Activated T-cell treated with anti-CD3 and anti-CD28 coated beads, Interleukin-2, amount 50 U/mL, for 4 hours (primary cell): ENCODE data around the gene HCST. TPM values are rescaled to one million over a fixed set of nuclear protein-coding genes. Genes with fewer than 3 reads are reported as not detected.

Experiments
- ATAC-seq, 2 donors: fragments of 200-7000 bp; cut with Tn5 transposase; one replicate each; pipeline ENCODE4 v1.10.0; 2021
- DNase-seq: peaks from one replicate; pipeline ENCODE4 v3.0.0-alpha.2; 2020
- H3K27me3 Mint-ChIP-seq: one replicate; pipeline ENCODE4 v1.8.0; 2021; ENCODE audit warnings: low read depth, mixed read lengths
- H3K36me3 Mint-ChIP-seq: one replicate; pipeline ENCODE4 v1.8.0; 2022; ENCODE audit warnings: mixed read lengths; ENCODE audit not compliant: insufficient read depth
- H3K4me1 Mint-ChIP-seq: one replicate; pipeline ENCODE4 v1.8.0; 2021; ENCODE audit warnings: low read depth, mixed read lengths
- H3K4me3 Mint-ChIP-seq: one replicate; pipeline ENCODE4 v1.8.0; 2021; ENCODE audit warnings: mild to moderate bottlenecking, moderate library complexity, mixed read lengths
- H3K9me3 Mint-ChIP-seq: one replicate; pipeline ENCODE4 v1.8.0; 2021; ENCODE audit warnings: mixed read lengths
- total RNA-seq, 3 donors: library from RNA; stranded (reverse); gene quantifications; one replicate each; pipeline ENCODE4 v1.2.1, GENCODE V29; 2021

The HCST gene
- total RNA-seq, 3 donors from 2014 or later = 22.6 to 37.1 (median 24.0) TPM

GRCh38 chr19:35943321-35944301 is 41.3 kb downstream of the HCST start:
- no peak for DNase-seq

GRCh38 chr19:35944556-35944955 is 42.2 kb downstream of the HCST start:
- no peak overlapping the region for H3K4me3 Mint-ChIP-seq
- no peaks in the 10 kb centered on the region for H3K9me3 Mint-ChIP-seq
- ATAC-seq = no peak
- peaks cover 8% of the 10 kb centered on the region for H3K36me3 Mint-ChIP-seq
- no peaks in the 10 kb centered on the region for H3K27me3 Mint-ChIP-seq
- peaks cover 10% of the 10 kb centered on the region for H3K4me1 Mint-ChIP-seq
- DNase-seq = no peak

More at GRCh38 chr19:35943321-35944301, 41.3 kb downstream of the HCST start:
- Mint-ChIP-seq H3K9me3 (no peaks in the 10 kb centered on the region), H3K36me3 (peaks cover 8% of the 10 kb centered on the region), H3K27me3 (no peaks in the 10 kb centered on the region), H3K4me1 (peaks cover 8% of the 10 kb centered on the region), H3K4me3 (no peak overlapping the region)
- ATAC-seq = no peak

GRCh38 chr19:35945121-35945790 is 42.9 kb downstream of the HCST start:
- ATAC-seq (no peak), DNase-seq (no peak)
- Mint-ChIP-seq H3K4me1 (peaks cover 13% of the 10 kb centered on the region), H3K36me3 (peaks cover 8% of the 10 kb centered on the region), H3K27me3 (no peaks in the 10 kb centered on the region), H3K4me3 (no peak overlapping the region), H3K9me3 (no peaks in the 10 kb centered on the region)

- H3K36me3 Mint-ChIP-seq = peaks cover 5% of the 10 kb centered on the region
These were observed 43.9 kb downstream of the HCST start for GRCh38 chr19:35946203-35946602.

GRCh38 chr19:35949131-35949530 is 46.8 kb downstream of the HCST start:
- ATAC-seq (no peak), DNase-seq (no peak)
- Mint-ChIP-seq H3K4me3 (no peak overlapping the region), H3K9me3 (no peaks in the 10 kb centered on the region), H3K36me3 (peaks cover under 1% of the 10 kb centered on the region), H3K4me1 (peaks cover 44% of the 10 kb centered on the region), H3K27me3 (no peaks in the 10 kb centered on the region)

More at GRCh38 chr19:35946203-35946602, 43.9 kb downstream of the HCST start:
- ATAC-seq (no peak), DNase-seq (no peak)
- Mint-ChIP-seq H3K4me1 (peaks cover 20% of the 10 kb centered on the region), H3K9me3 (no peaks in the 10 kb centered on the region), H3K27me3 (no peaks in the 10 kb centered on the region), H3K4me3 (no peak overlapping the region)

Other genes starting within 250 kb of the HCST start
- under 1 TPM; 0.22 to 0.26 (median 0.23) TPM for gene UPK1A, start 236.0 kb upstream of the HCST start, total RNA-seq
- 100 to 1,000 TPM in 2 of 3 donors, 10 to 100 TPM in 1; 90.8 to 136 (median 101) TPM for gene ZBTB32, start 198.0 kb upstream of the HCST start, total RNA-seq
- 10 to 100 TPM; 64.1 to 74.8 (median 74.5) TPM for gene KMT2B, start 184.5 kb upstream of the HCST start, total RNA-seq
- gene IGFLR1, start 160.1 kb upstream of the HCST start, total RNA-seq = 10 to 100 TPM; 24.0 to 32.7 (median 29.8) TPM
- 10 to 100 TPM; 18.9 to 25.2 (median 19.4) TPM for gene U2AF1L4, start 157.1 kb upstream of the HCST start, total RNA-seq
- gene PSENEN, start 156.9 kb upstream of the HCST start, total RNA-seq = 10 to 100 TPM; 46.1 to 49.3 (median 47.9) TPM
- gene LIN37, start 154.0 kb upstream of the HCST start, total RNA-seq = 1 to 10 TPM; 5.8 to 6.4 (median 6.4) TPM
- under 1 TPM; 0.22 to 0.46 (median 0.37) TPM for gene HSPB6, start 145.5 kb upstream of the HCST start, total RNA-seq
- 10 to 100 TPM; 27.2 to 33.7 (median 27.3) TPM for gene PROSER3, start 144.4 kb upstream of the HCST start, total RNA-seq
- gene ARHGAP33, start 127.0 kb upstream of the HCST start, total RNA-seq = 1 to 10 TPM; 5.5 to 6.9 (median 6.2) TPM
- not detected for gene PRODH2, start 89.7 kb upstream of the HCST start, total RNA-seq
- under 1 TPM in 2 of 3 donors, not detected in 1; 0.13 to 0.16 TPM for gene NPHS1, start 50.0 kb upstream of the HCST start, total RNA-seq
- under 1 TPM; 0.24 to 0.92 (median 0.86) TPM for gene KIRREL2, start 45.6 kb upstream of the HCST start, total RNA-seq
- under 1 TPM in 2 of 3 donors, not detected in 1; 0.24 to 0.34 TPM for gene APLP1, start 34.0 kb upstream of the HCST start, total RNA-seq
- gene NFKBID, start 2.0 kb upstream of the HCST start, total RNA-seq = 100 to 1,000 TPM; 138 to 149 (median 142) TPM
- gene TYROBP, start 5.8 kb downstream of the HCST start, total RNA-seq = under 1 TPM in 2 of 3 donors, not detected in 1; 0.52 to 0.69 TPM
- 10 to 100 TPM; 14.1 to 15.3 (median 14.4) TPM for gene LRFN3, start 33.8 kb downstream of the HCST start, total RNA-seq
- 10 to 100 TPM; 27.3 to 29.7 (median 28.0) TPM for gene SDHAF1, start 92.7 kb downstream of the HCST start, total RNA-seq
- 1 to 10 TPM in 2 of 3 donors, under 1 TPM in 1; 0.92 to 1.4 (median 1.2) TPM for gene SYNE4, start 106.3 kb downstream of the HCST start, total RNA-seq
- 10 to 100 TPM; 33.1 to 38.2 (median 36.1) TPM for gene ALKBH6, start 111.7 kb downstream of the HCST start, total RNA-seq
- 1 to 10 TPM in 1 of 3 donors, under 1 TPM in 2; 0.33 to 1.4 (median 0.58) TPM for gene CLIP3, start 130.3 kb downstream of the HCST start, total RNA-seq
- 1 to 10 TPM in 1 of 3 donors, under 1 TPM in 2; 0.76 to 1.2 (median 0.90) TPM for gene THAP8, start 151.8 kb downstream of the HCST start, total RNA-seq
- 10 to 100 TPM; 10.3 to 14.6 (median 12.5) TPM for gene WDR62, start 152.4 kb downstream of the HCST start, total RNA-seq
- not detected for gene OVOL3, start 208.6 kb downstream of the HCST start, total RNA-seq
- gene POLR2I, start 212.3 kb downstream of the HCST start, total RNA-seq = 100 to 1,000 TPM; 139 to 165 (median 159) TPM
- gene TBCB, start 212.9 kb downstream of the HCST start, total RNA-seq = 100 to 1,000 TPM; 155 to 173 (median 157) TPM
- gene CAPNS1, start 237.5 kb downstream of the HCST start, total RNA-seq = 100 to 1,000 TPM; 287 to 318 (median 313) TPM
- not detected for gene COX7A1, start 249.9 kb downstream of the HCST start, total RNA-seq